K562 (cell line): ENCODE data around the gene RCOR1. TPM values are rescaled to one million over a fixed set of nuclear protein-coding genes. Genes with fewer than 3 reads are reported as not detected.

ENCODE experiments used
- ATAC-seq: fragments of 200-7000 bp; cut with Tn5 transposase; 3 replicates; pipeline ENCODE4 v1.9.1; 2020; ENCODE audit warnings: moderate library complexity
- BruUV-seq: library from RNA; stranded (reverse); fragments of 400-500 nt; replicated peaks from 2 replicates; lab custom pipeline; 2021; lab: Mats Ljungman, UMichigan
- CTCF ChIA-PET: fragments of 300-600 bp; formaldehyde crosslinking; extraction: SDS; loops from one replicate; lab custom pipeline; 2021; ENCODE audit warnings: low intra/inter-chr PET ratio; lab: Yijun Ruan, JAX
- POLR2A ChIA-PET: fragments of 300-600, 350-650 bp; sonication (Branson Sonifier 250); formaldehyde crosslinking; extraction: SDS; loops from one replicate; lab custom pipeline; 2021; ENCODE audit warnings: antibody characterized with exemption, inconsistent platforms; lab: Yijun Ruan, JAX
- DNase-seq, 4 experiments: peaks; one replicate each; pipeline versions ENCODE4 v3.0.0 to v3.0.0-alpha.2; 2011 to 2018; ENCODE audit warnings: low spot score in 3 of 4, mixed read lengths in 3 of 4; ENCODE audit errors: extremely low read depth in 1 of 4
- FAIRE-seq: peaks from 2 replicates; lab custom pipeline; 2011; peaks lifted over from hg19 to GRCh38; lab: Jason Lieb, UNC
- H2AFZ ChIP-seq: 2 replicates; pipeline ENCODE4 v1.6.0; 2011; ENCODE audit warnings: low read depth, low read length, control low read depth, inconsistent platforms
- H3K27ac ChIP-seq: fragments of 200-600 bp; 3 replicates; pipeline ENCODE4 v1.8.0; 2011; ENCODE audit warnings: low read depth, mild to moderate bottlenecking, control low read depth, inconsistent platforms, low read length, moderate library complexity, mixed read lengths; ENCODE audit errors: extremely low read depth
- H3K27me3 ChIP-seq, 2 experiments: fragments of 300-600 bp in 1 of 2; 2 replicates in 1 of 2; 3 replicates in 1 of 2; pipeline versions ENCODE4 v1.6.0 to v1.8.0; 2011; ENCODE audit warnings: inconsistent platforms in 2 of 2, low read length in 2 of 2, mild to moderate bottlenecking in 1 of 2, mixed read lengths in 1 of 2, moderate library complexity in 1 of 2; ENCODE audit not compliant: control insufficient read depth in 2 of 2, insufficient read depth in 2 of 2
- H3K36me3 ChIP-seq: fragments of 300-600 bp; 3 replicates; pipeline ENCODE4 v1.8.0; 2011; ENCODE audit warnings: mild to moderate bottlenecking, low read length, inconsistent platforms; ENCODE audit not compliant: control insufficient read depth, insufficient read depth
- H3K4me1 ChIP-seq, 2 experiments: fragments of 200-600 bp in 1 of 2; replicated peaks in 1 of 2; 2 replicates in 1 of 2; 3 replicates in 1 of 2; pipeline versions ENCODE4 v1.5.1 to v1.8.0; 2011; ENCODE audit warnings: inconsistent platforms in 2 of 2, low read length in 2 of 2, mild to moderate bottlenecking in 1 of 2, mixed read lengths in 1 of 2, moderate library complexity in 1 of 2; ENCODE audit not compliant: control insufficient read depth in 2 of 2, insufficient read depth in 2 of 2
- H3K4me2 ChIP-seq: 2 replicates; pipeline ENCODE4 v1.6.1; 2011; ENCODE audit warnings: low read length, control low read depth, inconsistent platforms, mixed read lengths; ENCODE audit not compliant: insufficient read depth
- H3K4me3 ChIP-seq: fragments of 200-600 bp; sonication (generic), shearing (Covaris generic); 2 replicates; pipeline ENCODE4 v1.5.1; 2016; ENCODE audit warnings: control low read depth, inconsistent platforms
- H3K79me2 ChIP-seq: fragments of 200-600 bp; 3 replicates; pipeline ENCODE4 v1.8.0; 2011; ENCODE audit warnings: low read length, inconsistent platforms; ENCODE audit not compliant: control insufficient read depth, insufficient read depth
- H3K9ac ChIP-seq, 2 experiments: 2 replicates each; pipeline versions ENCODE4 v1.6.0 to v1.6.1; 2011; ENCODE audit warnings: low read depth in 2 of 2, low read length in 2 of 2, control low read depth in 1 of 2, inconsistent platforms in 1 of 2, mild to moderate bottlenecking in 1 of 2, mixed read lengths in 1 of 2; ENCODE audit not compliant: insufficient read depth in 1 of 2
- H3K9me1 ChIP-seq: one replicate; pipeline ENCODE4 v1.6.0; 2011; ENCODE audit warnings: inconsistent platforms, mild to moderate bottlenecking, low read length, moderate library complexity; ENCODE audit not compliant: control insufficient read depth, insufficient read depth
- H3K9me3 ChIP-seq: replicated peaks from 2 replicates; pipeline ENCODE4 v1.5.1; 2011; ENCODE audit warnings: low read depth, low read length, inconsistent platforms; ENCODE audit not compliant: control insufficient read depth, insufficient read depth
- H4K20me1 ChIP-seq: replicated peaks from 2 replicates; pipeline ENCODE4 v1.6.1; 2011; ENCODE audit warnings: low read length, inconsistent platforms, mixed read lengths; ENCODE audit not compliant: control insufficient read depth, insufficient read depth
- ATF7 ChIP-seq: fragments of 450-650 bp; IDR thresholded peaks from 2 replicates; pipeline ENCODE4 v1.7.1; 2014; ENCODE audit warnings: mild to moderate bottlenecking, moderate library complexity
- BMI1 ChIP-seq: fragments of 150-350 bp; IDR thresholded peaks from 2 replicates; pipeline ENCODE4 v1.6.1; 2014; ENCODE audit warnings: low read length
- FOXJ3 ChIP-seq: sonication (generic); formaldehyde crosslinking; IDR thresholded peaks from 2 replicates; pipeline ENCODE4 v1.4.0; 2020; ENCODE audit warnings: mild to moderate bottlenecking, missing genetic modification reagents
- NCOR1 ChIP-seq: fragments of 450-650 bp; IDR thresholded peaks from 2 replicates; pipeline ENCODE4 v1.6.1; 2016; ENCODE audit warnings: mild to moderate bottlenecking, moderate library complexity
- RB1 ChIP-seq: fragments of 450-650 bp; IDR thresholded peaks from 2 replicates; pipeline ENCODE4 v1.6.1; 2017; ENCODE audit warnings: low read depth, mild to moderate bottlenecking
- WGBS: fragments of 100-300 bp; shearing (Covaris generic); methylation state at CpG from one replicate; pipeline ENCODE4 v1.1.6; 2016; ENCODE audit warnings: low coverage, mixed read lengths; ENCODE audit not compliant: insufficient coverage; ENCODE audit errors: missing lambda C conversion rate; 5-methylcytosine and 5-hydroxymethylcytosine counted together
- in situ Hi-C: fragments of 300-500 bp; cut with MboI; formaldehyde crosslinking; loops from 4 replicates; pipeline ENCODE4 v1.15.0; 2018; ENCODE audit warnings: inconsistent platforms, mixed read lengths
- intact Hi-C: fragments of 100-400 bp; cut with micrococcal nuclease; formaldehyde crosslinking; loops from 2 replicates; pipeline ENCODE4 v1.14.2; 2022
- polyA plus RNA-seq, 8 experiments: library from polyadenylated mRNA; depleted of rRNA in 4 of 8; stranded (reverse) in 5 of 8; unstranded in 3 of 8; fragments of >200 nt; fragmentation: Nextera tagmentation in 2 of 8; fragmentation: Illumina TruSeq in 1 of 8; extraction: Ambion mirVana in 2 of 8; extraction: Trizol in 1 of 8; gene quantifications; 2 replicates each; pipeline versions ENCODE4 v1.2.1 to v1.2.3, GENCODE V29; 2011 to 2014; ENCODE audit warnings: inconsistent platforms in 1 of 8, missing spikeins in 1 of 8
- total RNA-seq, 7 experiments: library from RNA; depleted of rRNA in 6 of 7; stranded (reverse); fragments of >200 nt in 6 of 7; fragmentation: Illumina TruSeq in 2 of 7; extraction: Trizol in 2 of 7; gene quantifications; 2 replicates each; pipeline versions ENCODE4 v1.2.1 to v1.2.3, GENCODE V29; 2011 to 2021; ENCODE audit warnings: low replicate concordance in 1 of 7
- TF ChIP-seq, protein P1 (sequence below): fragments of 450-650 bp; IDR thresholded peaks from 2 replicates; pipeline ENCODE4 v1.6.1; 2016
- TF ChIP-seq, protein P2 (sequence below): fragments of 250-450 bp; sonication (Bioruptor Pico); IDR thresholded peaks from 2 replicates; pipeline ENCODE4 v1.8.0; 2022; ENCODE audit warnings: inconsistent platforms

RCOR1 gene
- total and polyA plus RNA-seq, 9 of the 15 experiments (the other 6 are each of a cell fraction or from before 2014, with no cell fraction given) = 8.5 to 47.9 (median 20.9) TPM

DNA sequence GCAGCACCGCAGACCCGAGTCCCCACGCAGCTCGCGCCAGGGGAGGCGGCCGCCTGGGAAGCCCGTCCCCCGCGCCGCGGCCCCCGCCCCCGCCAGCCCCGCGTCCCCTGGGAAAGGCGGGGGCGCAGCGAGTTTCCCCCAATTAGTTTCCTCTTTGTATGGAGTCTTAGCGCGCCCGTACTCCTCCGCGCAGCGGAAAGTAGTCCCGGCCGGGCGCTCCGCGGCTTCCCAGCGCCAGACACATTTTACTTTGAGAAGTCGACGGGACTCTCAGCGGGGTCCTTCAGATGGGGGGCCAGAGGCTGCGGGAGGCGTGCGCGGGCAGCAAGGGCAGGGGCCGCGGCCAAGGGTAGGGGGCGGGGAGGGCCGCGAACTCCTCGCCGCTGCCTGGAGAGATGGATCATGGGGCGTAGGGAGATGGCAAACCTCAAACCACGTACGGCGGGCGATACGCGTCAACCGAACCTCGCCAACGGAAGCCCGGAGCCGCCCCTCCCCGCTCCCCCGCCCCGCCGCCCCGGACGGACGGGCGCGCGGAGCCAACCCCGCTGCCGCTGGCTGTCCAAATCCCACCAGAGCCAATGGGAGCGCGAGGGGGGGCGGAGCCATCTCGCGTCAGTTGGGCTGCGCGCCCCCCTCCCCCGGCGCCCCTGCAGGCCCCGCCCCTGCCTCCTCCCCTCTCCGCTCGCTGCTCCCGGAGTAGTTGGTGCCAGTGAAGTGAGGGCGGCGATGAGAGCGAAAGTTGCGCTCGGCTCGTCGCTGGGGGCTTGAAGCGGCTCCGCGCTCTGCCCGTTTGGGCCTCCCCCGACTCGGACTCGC, at the start of gene RCOR1 (continued):
- TF ChIP-seq BMI1 (no peak), NCOR1 (peak; percentile 37), ATF7 (0 out of 2 replicates have a peak, but pooled peaks have one; percentile 35)
- TF ChIP-seq, protein P1, sequence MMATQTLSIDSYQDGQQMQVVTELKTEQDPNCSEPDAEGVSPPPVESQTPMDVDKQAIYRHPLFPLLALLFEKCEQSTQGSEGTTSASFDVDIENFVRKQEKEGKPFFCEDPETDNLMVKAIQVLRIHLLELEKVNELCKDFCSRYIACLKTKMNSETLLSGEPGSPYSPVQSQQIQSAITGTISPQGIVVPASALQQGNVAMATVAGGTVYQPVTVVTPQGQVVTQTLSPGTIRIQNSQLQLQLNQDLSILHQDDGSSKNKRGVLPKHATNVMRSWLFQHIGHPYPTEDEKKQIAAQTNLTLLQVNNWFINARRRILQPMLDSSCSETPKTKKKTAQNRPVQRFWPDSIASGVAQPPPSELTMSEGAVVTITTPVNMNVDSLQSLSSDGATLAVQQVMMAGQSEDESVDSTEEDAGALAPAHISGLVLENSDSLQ = peak; percentile 88

DNA sequence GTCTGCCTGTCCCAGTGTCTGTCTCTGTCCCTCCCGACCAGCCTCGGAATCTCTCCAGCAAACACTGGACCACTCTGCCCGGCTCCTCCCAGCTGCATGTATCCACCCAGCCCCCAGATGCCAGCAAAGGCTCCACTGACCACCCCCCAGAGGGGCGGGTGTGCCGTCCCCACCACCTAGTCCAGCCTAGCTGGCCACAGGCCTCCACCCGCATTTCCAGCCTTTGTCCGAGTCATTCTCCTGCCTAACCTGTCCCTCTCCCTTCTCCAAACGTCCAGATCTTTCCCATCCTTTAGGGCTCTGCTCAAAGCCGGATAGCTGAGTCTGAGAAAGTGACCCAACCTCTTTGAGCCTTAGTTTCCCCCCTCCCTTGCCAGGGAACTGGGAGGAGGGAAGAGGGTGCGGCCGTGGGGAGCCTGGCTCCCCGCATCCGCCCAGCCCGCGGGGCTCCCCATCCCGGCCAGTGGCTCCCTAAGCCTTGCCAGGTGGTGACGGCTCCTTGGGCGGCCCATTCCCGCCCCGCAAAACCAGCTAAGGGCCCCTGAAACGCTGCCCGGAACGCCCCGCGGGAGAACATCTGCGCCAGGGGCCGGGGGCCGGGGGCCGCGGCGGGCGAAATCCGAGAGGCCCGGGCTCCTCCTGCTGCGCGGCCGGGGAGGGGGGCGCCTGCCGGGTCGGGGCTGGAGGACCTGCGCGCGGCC, 48.3 kb upstream of the RCOR1 start:
- 82% methylated on average over 7 of the region's 43 CpGs for WGBS
- intact Hi-C loops = no loop called here
- Histone ChIP-seq H2AFZ (no peak overlapping the region), H3K4me3 (no peak overlapping the region), H4K20me1 (no peaks in the 10 kb centered on the region), H3K79me2 (no peaks in the 10 kb centered on the region), H3K9ac (0 out of 4 replicates have a peak overlapping the region, but pooled peaks of 1 of the 2 experiments have one; percentile 45), H3K4me1 (peaks cover 18 to 52% of the 10 kb centered on the region in 2 experiments), H3K36me3 (no peaks in the 10 kb centered on the region), H3K9me1 (no peaks in the 10 kb centered on the region), H3K27ac (no peak overlapping the region), H3K27me3 (no peaks in the 10 kb centered on the region), H3K4me2 (no peak overlapping the region)
- ChIA-PET CTCF (no interaction called here), POLR2A (interaction anchor here (0.6 kb wide), 1 partner anchor 15 kb away, joined by 3 read pairs; no protein-coding TSS in a partner anchor)
- no TSS peak for BruUV-seq
- FAIRE-seq (no peak), ATAC-seq (no peak), DNase-seq (no peak)
- in situ Hi-C loops = no loop called here
- TF ChIP-seq, protein P2, sequence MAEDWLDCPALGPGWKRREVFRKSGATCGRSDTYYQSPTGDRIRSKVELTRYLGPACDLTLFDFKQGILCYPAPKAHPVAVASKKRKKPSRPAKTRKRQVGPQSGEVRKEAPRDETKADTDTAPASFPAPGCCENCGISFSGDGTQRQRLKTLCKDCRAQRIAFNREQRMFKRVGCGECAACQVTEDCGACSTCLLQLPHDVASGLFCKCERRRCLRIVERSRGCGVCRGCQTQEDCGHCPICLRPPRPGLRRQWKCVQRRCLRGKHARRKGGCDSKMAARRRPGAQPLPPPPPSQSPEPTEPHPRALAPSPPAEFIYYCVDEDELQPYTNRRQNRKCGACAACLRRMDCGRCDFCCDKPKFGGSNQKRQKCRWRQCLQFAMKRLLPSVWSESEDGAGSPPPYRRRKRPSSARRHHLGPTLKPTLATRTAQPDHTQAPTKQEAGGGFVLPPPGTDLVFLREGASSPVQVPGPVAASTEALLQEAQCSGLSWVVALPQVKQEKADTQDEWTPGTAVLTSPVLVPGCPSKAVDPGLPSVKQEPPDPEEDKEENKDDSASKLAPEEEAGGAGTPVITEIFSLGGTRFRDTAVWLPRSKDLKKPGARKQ (CRISPR knock-in tag) = no peak
- TF ChIP-seq FOXJ3 (CRISPR knock-in tag) = no peak
- TF ChIP-seq RB1 = no peak
- TF ChIP-seq, all 486 proteins: peak for 0
- no peaks in the 10 kb centered on the region for H3K9me3 ChIP-seq
